ENCODE data around the gene ZNF689.

ZNF689 gene

GRCh38 chr16:30652718-30653117, 42.5 kb upstream of the ZNF689 start:
- Histone ChIP-seq H3K27ac (ENCODE audit: extremely low read depth, low read depth, low read length) (no peak overlapping the region), H3K4me3 (ENCODE audit: low read depth, low read length) (no peak overlapping the region), H3K9me3 (ENCODE audit: control insufficient read depth, insufficient read depth, low read depth, low read length) (no peaks in the 10 kb centered on the region), H3K4me1 (ENCODE audit: control insufficient read depth, insufficient read depth, low read length) (no peaks in the 10 kb centered on the region), H3K36me3 (ENCODE audit: control insufficient read depth in 2 of 2, insufficient read depth in 1 of 2, low read length in 2 of 2) (peaks cover 18 to 52% of the 10 kb centered on the region in 2 experiments; a peak in 2 of 3 replicates)
- no peak for TF ChIP-seq ZNF791 (tag by site-specific recombination; IDR thresholded peaks at IDR 0.05)
- no peak for TF ChIP-seq ZNF341 (tag by site-specific recombination; IDR thresholded peaks at IDR 0.05; ENCODE audit: low read depth)
- CTCF ChIA-PET, result interaction anchor here (0.6 to 0.7 kb wide), 2 partner anchors 19 to 577 kb away, joined by 3 to 6 read pairs; partner anchors contain the start of gene PPP4C
- POLR2A ChIA-PET, result interaction anchor here (1.0 kb wide), 1 partner anchor 19 kb away, joined by 4 read pairs; no protein-coding TSS in a partner anchor

GRCh38 chr16:30652005-30652296, 41.8 kb upstream of the ZNF689 start:
- H3K9me3 ChIP-seq (ENCODE audit: control insufficient read depth, insufficient read depth, low read depth, low read length), result no peaks in the 10 kb centered on the region
- H3K4me1 ChIP-seq (ENCODE audit: control insufficient read depth, insufficient read depth, low read length), result no peaks in the 10 kb centered on the region
- peak overlapping the region; percentile 64 for H3K27ac ChIP-seq (ENCODE audit: extremely low read depth, low read depth, low read length)
- peak; percentile 76; the same call in 1 of the 2 replicates for TF ChIP-seq PRDM10 (tag by site-specific recombination; IDR thresholded peaks at IDR 0.05)
- peak; percentile 22; the same call in 1 of the 2 replicates for TF ChIP-seq ZBTB17 (tag by site-specific recombination; IDR thresholded peaks at IDR 0.05)
- TF ChIP-seq ZNF449 (tag by site-specific recombination; IDR thresholded peaks at IDR 0.05), result no peak
- TF ChIP-seq ZSCAN5A (tag by site-specific recombination; IDR thresholded peaks at IDR 0.05), result no peak
- peak; percentile 86; the same call in 1 of the 2 replicates for TF ChIP-seq ZNF16 (tag by site-specific recombination; IDR thresholded peaks at IDR 0.05; ENCODE audit: low read depth)
- 0 out of 2 replicates have a peak, but pooled peaks have one; percentile 44 for TF ChIP-seq ZNF600 (tag by site-specific recombination; IDR thresholded peaks at IDR 0.05)
- peak; percentile 1 for TF ChIP-seq ZBTB20 (tag by site-specific recombination; IDR thresholded peaks at IDR 0.05)
- TF ChIP-seq ZNF335 (tag by site-specific recombination; conservative IDR thresholded peaks at IDR 0.05), result 0 out of 2 replicates have a peak, but pooled peaks have one; percentile 4
- peak overlapping the region; percentile 80 for H3K4me3 ChIP-seq (ENCODE audit: low read depth, low read length)
- H3K36me3 ChIP-seq (ENCODE audit: control insufficient read depth in 2 of 2, insufficient read depth in 1 of 2, low read length in 2 of 2), result peaks cover 17 to 49% of the 10 kb centered on the region in 2 experiments; a peak in 2 of 3 replicates
- CTCF ChIA-PET, result interaction anchor here (0.7 to 2.1 kb wide), 3 partner anchors 42 to 576 kb away, joined by 3 to 9 read pairs (median 6); partner anchors contain the start of gene PPP4C
- POLR2A ChIA-PET, result interaction anchor here (1.0 kb wide), 1 partner anchor 18 kb away, joined by 4 read pairs; no protein-coding TSS in a partner anchor

DNA sequence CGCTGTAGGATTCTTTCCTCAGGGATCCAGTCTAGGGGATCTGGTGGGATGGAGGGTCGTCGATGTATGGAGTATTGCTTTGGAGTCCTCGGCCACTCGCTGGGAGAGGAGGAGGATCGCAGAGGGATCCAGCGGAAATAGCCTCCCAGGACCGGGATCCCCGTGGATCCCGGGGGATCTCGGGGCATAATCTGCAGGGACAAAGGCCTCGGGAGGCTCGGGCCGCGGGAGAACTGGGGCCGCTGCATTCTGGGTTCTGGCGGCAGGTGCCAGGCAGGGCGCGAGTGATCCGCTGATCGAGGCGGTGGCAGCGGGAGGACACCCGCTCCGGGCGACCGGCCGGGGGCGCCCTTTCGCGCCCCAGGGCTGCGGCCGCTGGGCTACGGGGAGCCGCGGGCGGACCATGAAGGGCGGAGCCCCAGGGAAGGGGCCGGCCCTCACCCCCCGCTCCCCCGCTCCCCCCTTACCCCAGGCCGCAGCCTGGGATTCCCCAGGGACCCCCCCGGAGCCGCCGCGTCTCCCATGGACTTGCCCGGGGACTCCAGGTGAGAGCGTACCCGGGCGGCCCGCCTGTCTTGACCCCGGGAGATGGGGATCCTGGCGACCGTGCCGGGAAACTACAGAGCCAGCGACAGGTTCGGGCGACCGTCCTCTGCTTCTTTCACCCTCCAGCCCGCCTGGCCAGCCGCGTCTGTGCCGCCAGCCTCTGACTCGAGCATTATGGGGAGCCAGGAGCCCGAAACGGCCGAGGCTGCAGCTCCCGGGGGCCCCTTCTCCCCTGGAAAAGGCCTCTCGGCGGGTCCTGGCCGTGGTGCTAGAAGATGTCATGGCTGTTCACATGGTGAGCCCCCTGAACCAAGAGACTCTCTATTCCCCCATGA, 41.2 kb upstream of the ZNF689 start:
- H3K4me1 ChIP-seq (ENCODE audit: control insufficient read depth, insufficient read depth, low read length), result no peaks in the 10 kb centered on the region
- CTCF ChIA-PET, result interaction anchor here (0.6 to 2.1 kb wide), 11 partner anchors 8 to 154 kb away, joined by 3 to 9 read pairs (median 4); no protein-coding TSS in a partner anchor
- POLR2A ChIA-PET, result interaction anchor here (0.7 to 2.2 kb wide), 21 partner anchors 8 to 598 kb away, joined by 3 to 21 read pairs (median 5); partner anchors contain the start of genes ALDOA, DCTPP1, FBRS and PHKG2
- H3K4me3 ChIP-seq (ENCODE audit: low read depth, low read length), result peak overlapping the region; percentile 80
- H3K9me3 ChIP-seq (ENCODE audit: control insufficient read depth, insufficient read depth, low read depth, low read length), result no peaks in the 10 kb centered on the region
- peaks cover 11 to 43% of the 10 kb centered on the region in 2 experiments; a peak in 2 of 3 replicates for H3K36me3 ChIP-seq (ENCODE audit: control insufficient read depth in 2 of 2, insufficient read depth in 1 of 2, low read length in 2 of 2)
- peak overlapping the region; percentile 91 for H3K27ac ChIP-seq (ENCODE audit: extremely low read depth, low read depth, low read length)
- TF ChIP-seq ZNF830 (tag by site-specific recombination; IDR thresholded peaks at IDR 0.05; ENCODE audit: low read depth), result no peak
- no peak for TF ChIP-seq ZNF350 (tag by site-specific recombination; IDR thresholded peaks at IDR 0.05)
- TF ChIP-seq, protein P1, sequence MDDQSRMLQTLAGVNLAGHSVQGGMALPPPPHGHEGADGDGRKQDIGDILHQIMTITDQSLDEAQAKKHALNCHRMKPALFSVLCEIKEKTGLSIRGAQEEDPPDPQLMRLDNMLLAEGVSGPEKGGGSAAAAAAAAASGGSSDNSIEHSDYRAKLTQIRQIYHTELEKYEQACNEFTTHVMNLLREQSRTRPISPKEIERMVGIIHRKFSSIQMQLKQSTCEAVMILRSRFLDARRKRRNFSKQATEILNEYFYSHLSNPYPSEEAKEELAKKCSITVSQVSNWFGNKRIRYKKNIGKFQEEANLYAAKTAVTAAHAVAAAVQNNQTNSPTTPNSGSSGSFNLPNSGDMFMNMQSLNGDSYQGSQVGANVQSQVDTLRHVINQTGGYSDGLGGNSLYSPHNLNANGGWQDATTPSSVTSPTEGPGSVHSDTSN (CRISPR knock-in tag; IDR thresholded peaks at IDR 0.05), result no peak
- no peak for TF ChIP-seq ZNF768 (tag by site-specific recombination; IDR thresholded peaks at IDR 0.05)
- TF ChIP-seq PRDM6 (tag by site-specific recombination; IDR thresholded peaks at IDR 0.05), result no peak
- TF ChIP-seq ZNF266 (tag by site-specific recombination; IDR thresholded peaks at IDR 0.05; ENCODE audit: low read depth), result peak; percentile 12; the same call in 1 of the 2 replicates
- TF ChIP-seq HOXC10 (CRISPR knock-in tag; IDR thresholded peaks at IDR 0.05), result no peak
- no peak for TF ChIP-seq ZNF596 (tag by site-specific recombination; IDR thresholded peaks at IDR 0.05)
- TF ChIP-seq ZNF133 (tag by site-specific recombination; IDR thresholded peaks at IDR 0.05), result no peak

Data from HEK293 (cell line).